Activated naive CD4-positive, alpha-beta T cell treated with anti-CD3 and anti-CD28 coated beads for 36 hours (primary cell): ENCODE data around the gene ZNF793. TPM values are rescaled to one million over a fixed set of nuclear protein-coding genes. Genes with fewer than 3 reads are reported as not detected.

ENCODE experiments used
- CTCF ChIA-PET: fragments of 350-600 bp; sonication (Branson Sonifier 250); formaldehyde crosslinking; loops from one replicate; lab custom pipeline; 2021; ENCODE audit warnings: antibody characterized with exemption; lab: Charles Lee
- DNase-seq: peaks from one replicate; pipeline ENCODE4 v3.0.0-alpha.2; 2020
- H3K27ac Mint-ChIP-seq: one replicate; pipeline ENCODE4 v1.8.0; 2021; ENCODE audit warnings: mild to moderate bottlenecking, mixed read lengths
- H3K27me3 Mint-ChIP-seq: one replicate; pipeline ENCODE4 v1.8.0; 2021; ENCODE audit warnings: low read depth, mixed read lengths
- H3K36me3 Mint-ChIP-seq: one replicate; pipeline ENCODE4 v1.8.0; 2021; ENCODE audit warnings: low read depth, mixed read lengths
- H3K4me1 Mint-ChIP-seq: one replicate; pipeline ENCODE4 v1.8.0; 2021; ENCODE audit warnings: low read depth, mixed read lengths
- H3K4me3 Mint-ChIP-seq: one replicate; pipeline ENCODE4 v1.8.0; 2021; ENCODE audit warnings: mild to moderate bottlenecking, moderate library complexity, mixed read lengths
- H3K9me3 Mint-ChIP-seq: one replicate; pipeline ENCODE4 v1.8.0; 2021; ENCODE audit warnings: mixed read lengths
- intact Hi-C: fragments of 100-400 bp; cut with micrococcal nuclease; formaldehyde crosslinking; loops from one replicate; pipeline ENCODE4 v1.15.1; 2023
- total RNA-seq, 2 experiments: library from RNA; stranded (reverse); gene quantifications; one replicate each; pipeline ENCODE4 v1.2.3, GENCODE V29; 2021

The ZNF793 gene
- total RNA-seq, 2 experiments from 2014 or later: 3.8 to 3.9 TPM

GRCh38 chr19:37507167-37507464 lies 377 bp downstream of the ZNF793 start:
- Mint-ChIP-seq H3K4me1 (no peaks in the 10 kb centered on the region), H3K9me3 (peaks cover 25% of the 10 kb centered on the region), H3K27ac (no peak overlapping the region), H3K27me3 (no peaks in the 10 kb centered on the region), H3K36me3 (peaks cover 57% of the 10 kb centered on the region), H3K4me3 (no peak overlapping the region)
- DNase-seq: no peak
- intact Hi-C loops: no loop called here
- CTCF ChIA-PET: interaction anchor here (1.0 kb wide), 1 partner anchor 87 kb away, joined by 3 read pairs; the partner anchor contains the start of genes ZNF540 and ZNF571

- peaks cover 68% of the 10 kb centered on the region for H3K36me3 Mint-ChIP-seq
- CTCF ChIA-PET: no interaction called here
- H3K9me3 Mint-ChIP-seq: peaks cover 30% of the 10 kb centered on the region
- H3K4me3 Mint-ChIP-seq: no peak overlapping the region
- no peaks in the 10 kb centered on the region for H3K4me1 Mint-ChIP-seq
- no peak for DNase-seq
- intact Hi-C loops: no loop called here
- H3K27me3 Mint-ChIP-seq: no peaks in the 10 kb centered on the region
- no peak overlapping the region for H3K27ac Mint-ChIP-seq
These were observed 4.4 kb downstream of the ZNF793 start for GRCh38 chr19:37511186-37511585.

DNA sequence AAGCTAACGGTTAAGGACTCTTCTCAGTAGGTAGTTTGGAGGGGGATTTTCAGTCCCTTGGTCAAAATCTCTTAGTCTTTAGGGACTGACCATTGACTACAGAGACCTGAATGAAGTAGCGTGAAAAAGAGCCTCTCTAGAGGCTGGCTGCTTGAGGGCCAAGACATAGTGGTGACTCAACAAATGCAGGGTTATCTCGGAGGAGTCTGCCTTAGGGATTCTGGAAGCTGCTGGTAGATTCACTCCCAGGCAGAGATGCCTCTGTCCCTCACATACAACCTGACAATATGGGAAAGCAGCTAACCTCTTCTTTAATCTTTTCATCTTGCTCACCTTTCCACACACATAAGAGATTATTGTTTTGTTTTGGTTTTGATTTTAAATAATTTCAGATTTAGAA lies 5.1 kb downstream of the ZNF793 start:
- H3K4me1 Mint-ChIP-seq: no peaks in the 10 kb centered on the region
- intact Hi-C loops: no loop called here
- DNase-seq: no peak
- H3K27me3 Mint-ChIP-seq: no peaks in the 10 kb centered on the region
- no peak overlapping the region for H3K4me3 Mint-ChIP-seq
- CTCF ChIA-PET: no interaction called here
- H3K27ac Mint-ChIP-seq: no peak overlapping the region
- H3K9me3 Mint-ChIP-seq: peaks cover 31% of the 10 kb centered on the region
- peaks cover 73% of the 10 kb centered on the region for H3K36me3 Mint-ChIP-seq

GRCh38 chr19:37513397-37513796 lies 6.7 kb downstream of the ZNF793 start:
- intact Hi-C loops: no loop called here
- Mint-ChIP-seq H3K36me3 (peaks cover 80% of the 10 kb centered on the region), H3K27me3 (no peaks in the 10 kb centered on the region), H3K9me3 (peaks cover 37% of the 10 kb centered on the region), H3K27ac (no peak overlapping the region), H3K4me3 (no peak overlapping the region), H3K4me1 (no peaks in the 10 kb centered on the region)
- CTCF ChIA-PET: no interaction called here
- no peak for DNase-seq

DNA sequence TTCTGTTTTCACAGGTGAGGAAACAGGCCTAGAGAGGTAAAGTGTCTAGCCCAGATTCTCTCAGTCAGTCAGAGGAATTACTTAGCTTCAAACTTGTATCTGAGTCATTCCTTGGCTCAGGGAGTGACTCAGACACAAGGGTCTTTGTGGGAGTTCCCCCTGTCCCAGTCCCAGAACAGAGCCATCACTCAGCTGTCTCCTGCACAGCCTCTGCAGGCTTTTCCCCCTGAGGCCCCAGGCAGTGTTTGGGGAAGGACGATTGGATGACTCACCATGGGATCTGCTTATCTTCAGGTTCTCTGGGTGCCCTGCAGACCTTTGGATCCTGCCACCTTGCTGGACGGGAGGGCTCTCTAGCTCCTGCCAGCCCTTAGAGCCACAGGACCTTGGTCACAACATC lies 13.2 kb downstream of the ZNF793 start:
- Mint-ChIP-seq H3K9me3 (peaks cover 45% of the 10 kb centered on the region), H3K27ac (no peak overlapping the region), H3K27me3 (no peaks in the 10 kb centered on the region), H3K36me3 (peaks cover 73% of the 10 kb centered on the region), H3K4me1 (no peaks in the 10 kb centered on the region), H3K4me3 (no peak overlapping the region)
- intact Hi-C loops: no loop called here
- CTCF ChIA-PET: no interaction called here
- DNase-seq: peak; percentile 7

DNA sequence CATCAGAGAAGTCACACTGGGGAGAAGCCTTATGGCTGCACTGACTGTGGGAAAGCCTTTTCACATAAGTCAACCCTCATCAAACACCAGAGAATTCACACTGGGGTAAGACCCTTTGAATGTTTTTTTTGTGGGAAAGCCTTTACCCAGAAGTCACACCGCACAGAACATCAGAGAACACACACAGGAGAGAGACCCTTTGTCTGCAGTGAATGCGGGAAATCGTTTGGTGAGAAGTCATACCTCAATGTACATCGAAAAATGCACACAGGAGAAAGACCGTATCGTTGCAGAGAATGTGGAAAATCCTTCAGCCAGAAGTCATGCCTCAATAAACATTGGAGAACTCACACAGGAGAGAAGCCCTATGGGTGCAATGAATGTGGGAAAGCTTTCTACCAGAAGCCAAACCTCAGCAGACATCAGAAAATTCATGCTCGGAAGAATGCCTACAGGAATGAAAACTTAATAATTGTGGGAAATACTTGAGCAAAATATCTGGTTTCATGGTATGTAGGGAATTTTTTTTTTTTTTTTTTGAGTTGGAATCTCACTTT lies 30.7 kb downstream of the ZNF793 start:
- no peak overlapping the region for H3K4me3 Mint-ChIP-seq
- no peak for DNase-seq
- CTCF ChIA-PET: no interaction called here
- peaks cover 51% of the 10 kb centered on the region for H3K9me3 Mint-ChIP-seq
- H3K36me3 Mint-ChIP-seq: peaks cover 56% of the 10 kb centered on the region
- intact Hi-C loops: no loop called here
- no peaks in the 10 kb centered on the region for H3K4me1 Mint-ChIP-seq
- H3K27me3 Mint-ChIP-seq: no peaks in the 10 kb centered on the region
- H3K27ac Mint-ChIP-seq: no peak overlapping the region

- peak overlapping the region; percentile 76 for H3K4me3 Mint-ChIP-seq
- H3K9me3 Mint-ChIP-seq: peaks cover 63% of the 10 kb centered on the region
- H3K4me1 Mint-ChIP-seq: peaks cover 6% of the 10 kb centered on the region
- peak; percentile 58 for DNase-seq
- intact Hi-C loops: loop anchor here (5.0 to 10.0 kb wide), 2 partner anchors 237 to 579 kb away; no protein-coding TSS in a partner anchor
- CTCF ChIA-PET: interaction anchor here (0.6 kb wide), 1 partner anchor 108 kb away, joined by 4 read pairs; no protein-coding TSS in a partner anchor
- H3K36me3 Mint-ChIP-seq: peaks cover 29% of the 10 kb centered on the region
- peaks cover 2% of the 10 kb centered on the region for H3K27me3 Mint-ChIP-seq
- no peak overlapping the region for H3K27ac Mint-ChIP-seq
These were observed 44.6 kb downstream of the ZNF793 start for GRCh38 chr19:37551129-37551993.

DNA sequence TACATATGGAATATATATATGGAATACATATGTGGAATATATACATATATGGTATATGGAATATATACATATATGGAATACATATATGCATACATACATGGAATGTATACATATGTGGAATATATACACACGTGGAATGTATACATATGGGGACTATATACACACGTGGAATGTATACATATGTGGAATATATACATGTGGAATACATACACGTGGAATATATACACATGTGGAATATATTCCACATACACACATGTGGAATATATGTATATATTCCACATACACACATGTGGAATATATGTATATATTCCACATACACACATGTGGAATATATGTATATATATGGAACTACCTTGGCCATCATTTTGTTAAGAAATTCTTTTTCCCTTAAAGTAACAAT lies 56.8 kb downstream of the ZNF793 start:
- H3K27me3 Mint-ChIP-seq: no peaks in the 10 kb centered on the region
- no peak overlapping the region for H3K4me3 Mint-ChIP-seq
- intact Hi-C loops: no loop called here
- no peaks in the 10 kb centered on the region for H3K4me1 Mint-ChIP-seq
- H3K27ac Mint-ChIP-seq: no peak overlapping the region
- DNase-seq: no peak
- peaks cover 69% of the 10 kb centered on the region for H3K9me3 Mint-ChIP-seq
- CTCF ChIA-PET: no interaction called here
- peaks cover 79% of the 10 kb centered on the region for H3K36me3 Mint-ChIP-seq

- Mint-ChIP-seq H3K27me3 (no peaks in the 10 kb centered on the region), H3K36me3 (peaks cover 80% of the 10 kb centered on the region), H3K4me3 (no peak overlapping the region), H3K27ac (no peak overlapping the region), H3K9me3 (peaks cover 69% of the 10 kb centered on the region), H3K4me1 (no peaks in the 10 kb centered on the region)
- intact Hi-C loops: no loop called here
- DNase-seq: no peak
- CTCF ChIA-PET: no interaction called here
These were observed 58.1 kb downstream of the ZNF793 start for GRCh38 chr19:37564624-37565369.

DNA sequence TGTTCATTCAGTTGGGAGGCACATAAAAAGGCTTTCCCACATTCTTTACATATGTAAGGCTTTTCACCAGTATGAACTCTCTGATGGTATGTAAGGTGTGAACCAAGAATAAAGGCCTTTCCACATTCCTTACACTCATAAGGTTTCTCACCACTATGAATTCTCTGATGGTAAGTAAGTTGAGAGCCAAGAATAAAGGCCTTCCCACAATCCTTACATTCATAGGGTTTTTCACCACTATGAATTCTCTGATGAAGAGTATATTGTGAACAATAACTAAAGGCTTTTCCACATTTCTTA lies 58.6 kb downstream of the ZNF793 start:
- H3K27me3 Mint-ChIP-seq: no peaks in the 10 kb centered on the region
- no peak overlapping the region for H3K27ac Mint-ChIP-seq
- peaks cover 73% of the 10 kb centered on the region for H3K9me3 Mint-ChIP-seq
- CTCF ChIA-PET: interaction anchor here (0.6 kb wide), 1 partner anchor 258 kb away, joined by 3 read pairs; no protein-coding TSS in a partner anchor
- no peaks in the 10 kb centered on the region for H3K4me1 Mint-ChIP-seq
- DNase-seq: no peak
- H3K36me3 Mint-ChIP-seq: peaks cover 84% of the 10 kb centered on the region
- intact Hi-C loops: no loop called here
- H3K4me3 Mint-ChIP-seq: no peak overlapping the region

DNA sequence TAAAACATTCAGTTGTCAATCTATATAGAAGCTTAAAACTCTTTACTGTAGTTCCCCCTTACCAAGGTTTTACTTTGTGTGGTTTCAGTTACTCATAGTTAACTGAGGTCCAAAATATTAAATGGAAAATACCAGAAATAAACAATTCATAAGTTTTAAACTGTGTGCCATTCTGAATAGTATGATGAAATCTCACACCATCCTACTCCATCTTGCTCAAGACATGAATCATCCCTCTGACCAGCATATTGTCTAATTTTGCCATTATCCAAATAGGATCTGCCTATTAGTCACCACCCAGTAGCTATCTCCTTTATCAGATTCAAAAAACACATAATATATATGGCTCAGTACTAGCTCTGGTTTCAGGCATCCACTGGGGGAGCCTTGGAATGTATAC lies 65.5 kb downstream of the ZNF793 start:
- no peaks in the 10 kb centered on the region for H3K27me3 Mint-ChIP-seq
- intact Hi-C loops: no loop called here
- H3K36me3 Mint-ChIP-seq: peaks cover 73% of the 10 kb centered on the region
- peaks cover 55% of the 10 kb centered on the region for H3K9me3 Mint-ChIP-seq
- CTCF ChIA-PET: no interaction called here
- no peak overlapping the region for H3K4me3 Mint-ChIP-seq
- no peaks in the 10 kb centered on the region for H3K4me1 Mint-ChIP-seq
- no peak overlapping the region for H3K27ac Mint-ChIP-seq
- no peak for DNase-seq

DNA sequence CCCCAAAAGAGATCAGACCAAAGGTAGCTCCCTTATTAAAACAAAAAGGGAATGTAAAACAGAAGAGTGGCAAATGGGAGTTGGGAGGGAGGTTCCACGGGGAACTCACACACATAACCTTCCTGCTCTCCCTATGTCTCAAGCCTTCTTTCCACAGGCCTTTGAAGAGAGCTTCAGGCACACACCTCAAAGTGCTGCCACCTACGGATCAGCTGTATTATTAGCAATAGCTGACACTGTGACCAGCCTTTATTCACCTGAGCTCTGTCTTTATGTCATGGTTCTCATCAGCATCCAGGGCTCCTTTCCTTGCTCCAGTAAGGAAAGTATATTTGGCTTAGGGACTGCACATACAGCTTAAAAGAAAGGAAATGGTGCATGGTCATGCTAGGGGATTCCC lies 76.6 kb downstream of the ZNF793 start:
- intact Hi-C loops: no loop called here
- Mint-ChIP-seq H3K36me3 (peaks cover 38% of the 10 kb centered on the region), H3K27ac (no peak overlapping the region), H3K4me3 (no peak overlapping the region), H3K9me3 (peaks cover 47% of the 10 kb centered on the region), H3K27me3 (no peaks in the 10 kb centered on the region), H3K4me1 (no peaks in the 10 kb centered on the region)
- CTCF ChIA-PET: no interaction called here
- no peak for DNase-seq
